HepG2 (cell line): ENCODE data around the gene F12. TPM values are rescaled to one million over a fixed set of nuclear protein-coding genes. Genes with fewer than 3 reads are reported as not detected.
A peak's percentile ranks its signal among the peaks of the same experiment; 100 is the strongest.

Experiments used
- ARHGAP35 ChIP-seq: sonication (generic); formaldehyde crosslinking; IDR thresholded peaks from 2 replicates; pipeline ENCODE4 v1.9.0; 2022; ENCODE audit warnings: mild to moderate bottlenecking, inconsistent platforms, moderate library complexity, missing genetic modification reagents, borderline replicate concordance
- ATAD3A ChIP-seq: sonication (generic); formaldehyde crosslinking; IDR thresholded peaks from 2 replicates; pipeline ENCODE4 v1.4.0; 2020; ENCODE audit warnings: missing genetic modification reagents
- ATF7 ChIP-seq, 2 experiments: fragments of 450-650 bp in 1 of 2; sonication (generic) in 1 of 2; formaldehyde crosslinking in 1 of 2; IDR thresholded peaks; 2 replicates each; pipeline versions ENCODE4 v1.4.0 to v1.6.1; 2016 to 2020; ENCODE audit warnings: antibody characterized with exemption in 1 of 2, mild to moderate bottlenecking in 1 of 2, missing genetic modification reagents in 1 of 2
- DR1 ChIP-seq: sonication (generic); formaldehyde crosslinking; IDR thresholded peaks from 2 replicates; pipeline ENCODE4 v1.8.0; 2021; ENCODE audit warnings: mild to moderate bottlenecking, missing genetic modification reagents, inconsistent platforms
- FOXJ3 ChIP-seq: sonication (generic); formaldehyde crosslinking; IDR thresholded peaks from 2 replicates; pipeline ENCODE4 v1.4.0; 2020; ENCODE audit warnings: missing genetic modification reagents, mild to moderate bottlenecking, borderline replicate concordance
- HNF1B ChIP-seq: sonication (generic); formaldehyde crosslinking; IDR thresholded peaks from 2 replicates; pipeline ENCODE4 v1.5.1; 2020; ENCODE audit warnings: mild to moderate bottlenecking, moderate library complexity, missing genetic modification reagents
- KDM1A ChIP-seq: IDR thresholded peaks from 2 replicates; pipeline ENCODE4 v1.6.1; 2016; ENCODE audit warnings: missing compliant biosample characterization
- LCORL ChIP-seq, 2 experiments: fragments of 450-650 bp in 1 of 2; sonication (generic) in 1 of 2; formaldehyde crosslinking in 1 of 2; IDR thresholded peaks; 2 replicates each; pipeline versions ENCODE4 v1.5.0 to v1.6.1; 2017 to 2020; ENCODE audit warnings: antibody characterized with exemption in 1 of 2, missing genetic modification reagents in 1 of 2
- MXI1 ChIP-seq: IDR thresholded peaks from 3 replicates; pipeline ENCODE4 v1.6.1; 2012; ENCODE audit warnings: low read depth, low read length, inconsistent platforms, borderline replicate concordance
- MYPOP ChIP-seq: sonication (generic); formaldehyde crosslinking; IDR thresholded peaks from 2 replicates; pipeline ENCODE4 v1.8.1; 2023; ENCODE audit warnings: mild to moderate bottlenecking, moderate library complexity, missing genetic modification reagents
- ONECUT2 ChIP-seq: sonication (generic); formaldehyde crosslinking; IDR thresholded peaks from 2 replicates; pipeline ENCODE4 v1.4.0; 2020; ENCODE audit warnings: missing genetic modification reagents
- STAG1 ChIP-seq: sonication (generic); formaldehyde crosslinking; IDR thresholded peaks from 2 replicates; pipeline ENCODE4 v1.4.0; 2020; ENCODE audit warnings: missing genetic modification reagents
- TEAD2 ChIP-seq: sonication (generic); formaldehyde crosslinking; IDR thresholded peaks from 2 replicates; pipeline ENCODE4 v1.9.0; 2021; ENCODE audit warnings: missing genetic modification reagents
- ZBTB7B ChIP-seq: sonication (generic); formaldehyde crosslinking; IDR thresholded peaks from 2 replicates; pipeline ENCODE4 v1.4.0; 2020; ENCODE audit warnings: missing genetic modification reagents
- ZMYM2 ChIP-seq: sonication (generic); formaldehyde crosslinking; IDR thresholded peaks from 2 replicates; pipeline ENCODE4 v1.8.0; 2022; ENCODE audit warnings: mild to moderate bottlenecking, missing genetic modification reagents
- ZNF121 ChIP-seq: sonication (generic); formaldehyde crosslinking; IDR thresholded peaks from 2 replicates; pipeline ENCODE4 v1.5.0; 2020; ENCODE audit warnings: mild to moderate bottlenecking, missing genetic modification reagents
- ZNF282 ChIP-seq: fragments of 450-650 bp; IDR thresholded peaks from 2 replicates; pipeline ENCODE4 v1.6.1; 2018; ENCODE audit not compliant: partially characterized antibody
- ZNF333 ChIP-seq: sonication (generic); formaldehyde crosslinking; IDR thresholded peaks from 2 replicates; pipeline ENCODE4 v1.4.0; 2020; ENCODE audit warnings: mild to moderate bottlenecking, missing genetic modification reagents, borderline replicate concordance
- ZNF350 ChIP-seq: sonication (generic); formaldehyde crosslinking; IDR thresholded peaks from 2 replicates; pipeline ENCODE4 v1.4.0; 2020; ENCODE audit warnings: mild to moderate bottlenecking, low read depth, missing genetic modification reagents, borderline replicate concordance
- ZNF619 ChIP-seq: sonication (generic); formaldehyde crosslinking; IDR thresholded peaks from 2 replicates; pipeline ENCODE4 v1.4.0; 2020; ENCODE audit warnings: mild to moderate bottlenecking, missing genetic modification reagents
- ZNF670 ChIP-seq: sonication (generic); formaldehyde crosslinking; IDR thresholded peaks from 2 replicates; pipeline ENCODE4 v1.8.0; 2022; ENCODE audit warnings: mild to moderate bottlenecking, missing genetic modification reagents, borderline replicate concordance
- ZNF7 ChIP-seq: IDR thresholded peaks from 2 replicates; pipeline ENCODE4 v1.6.1; 2016; ENCODE audit warnings: missing biosample characterization, missing genetic modification reagents
- ZNF792 ChIP-seq: IDR thresholded peaks from 2 replicates; pipeline ENCODE4 v1.6.1; 2016
- ZSCAN21 ChIP-seq: sonication (generic); formaldehyde crosslinking; IDR thresholded peaks from 2 replicates; pipeline ENCODE4 v1.8.0; 2022; ENCODE audit warnings: mild to moderate bottlenecking, missing genetic modification reagents, moderate library complexity, borderline replicate concordance
- ZSCAN25 ChIP-seq: sonication (generic); formaldehyde crosslinking; IDR thresholded peaks from 2 replicates; pipeline ENCODE4 v1.8.0; 2022; ENCODE audit warnings: mild to moderate bottlenecking, missing genetic modification reagents
- polyA plus RNA-seq, 8 experiments: library from polyadenylated mRNA; depleted of rRNA in 3 of 8; stranded (reverse) in 7 of 8; unstranded in 1 of 8; fragments of >200 nt; fragmentation: Illumina TruSeq in 4 of 8; extraction: Trizol in 4 of 8; gene quantifications; 2 replicates each; pipeline versions ENCODE4 v1.2.1 to v1.2.3, GENCODE V29; 2011 to 2016; ENCODE audit warnings: low read depth in 4 of 8, missing spikeins in 1 of 8, mixed read lengths in 1 of 8; ENCODE audit not compliant: insufficient read depth in 1 of 8
- total RNA-seq, 5 experiments: library from RNA; depleted of rRNA; stranded (reverse); fragments of >200 nt; fragmentation: Illumina TruSeq; extraction: Trizol; gene quantifications; 2 replicates each; pipeline ENCODE4 v1.2.3, GENCODE V29; 2016; ENCODE audit warnings: low read depth in 1 of 5
- TF ChIP-seq, protein P1 (sequence below): sonication (generic); formaldehyde crosslinking; IDR thresholded peaks from 2 replicates; pipeline ENCODE4 v1.5.0; 2020; ENCODE audit warnings: mild to moderate bottlenecking, missing genetic modification reagents

Gene F12
- total and polyA plus RNA-seq, 2 of the 13 experiments (the other 11 are each of a cell fraction or from before 2014, with no cell fraction given) = 2.5 to 3.0 TPM

DNA sequence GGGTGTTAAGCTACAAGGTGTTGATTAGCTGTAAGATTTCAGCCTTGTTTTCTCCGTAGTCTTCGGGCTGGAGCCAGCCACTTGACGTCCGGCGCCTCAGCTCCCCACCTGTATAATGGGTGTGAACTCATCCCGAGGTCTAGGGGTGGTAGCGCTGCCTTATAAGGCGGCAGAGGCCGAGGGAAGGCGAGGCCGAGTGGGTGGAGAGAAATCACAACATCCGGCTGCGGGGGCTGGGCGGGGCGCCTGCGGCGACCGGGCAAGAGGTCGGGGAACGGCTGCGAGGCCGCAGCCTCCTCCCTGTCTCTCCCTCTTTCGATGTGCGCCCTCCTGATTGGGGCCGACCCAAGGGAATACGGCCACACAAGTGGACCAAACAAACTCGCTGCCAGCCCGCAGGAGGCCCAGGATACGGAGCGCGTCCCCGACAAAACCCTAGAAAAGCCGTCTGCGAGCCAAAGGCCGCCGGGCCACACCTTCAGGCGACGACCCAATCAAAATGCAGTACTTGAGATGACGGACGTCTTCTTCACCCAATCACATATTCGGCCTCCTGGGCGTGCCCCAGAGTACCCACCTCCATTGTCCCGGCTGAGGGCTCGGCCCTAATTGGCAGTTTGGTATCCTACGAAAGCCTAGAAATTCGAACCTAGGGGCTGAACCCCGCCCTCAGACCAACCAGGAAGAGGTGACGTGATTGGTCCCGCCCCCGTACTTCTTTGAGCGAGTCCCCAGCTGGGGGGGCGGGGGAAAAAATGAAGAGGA is 16.6 kb upstream of the F12 start (continued):
- peak; percentile 17; the same call in 1 of the 2 replicates for TF ChIP-seq FOXJ3 (CRISPR knock-in tag)
- TF ChIP-seq STAG1 (CRISPR knock-in tag) = 0 out of 2 replicates have a peak, but pooled peaks have one; percentile 8
- TF ChIP-seq ZSCAN25 = 0 out of 2 replicates have a peak, but pooled peaks have one; percentile 23
- no peak for TF ChIP-seq ZNF282
- TF ChIP-seq HNF1B (CRISPR knock-in tag) = peak; percentile 70; the same call in 1 of the 2 replicates
- peak; percentile 97 for TF ChIP-seq ZMYM2
- TF ChIP-seq DR1 = 0 out of 2 replicates have a peak, but pooled peaks have one; percentile 50
- no peak for TF ChIP-seq ZNF121 (CRISPR knock-in tag)
- TF ChIP-seq ZNF333 (CRISPR knock-in tag) = 0 out of 2 replicates have a peak, but pooled peaks have one; percentile 34
- peak; percentile 26; the same call in 1 of the 3 replicates for TF ChIP-seq MXI1
- no peak for TF ChIP-seq TEAD2 (CRISPR knock-in tag)
- TF ChIP-seq ZNF350 (CRISPR knock-in tag) = peak; percentile 38; the same call in 1 of the 2 replicates
- TF ChIP-seq ZNF670 (CRISPR knock-in tag) = no peak
- TF ChIP-seq ONECUT2 (CRISPR knock-in tag) = no peak
- TF ChIP-seq LCORL (IDR thresholded peaks at IDR 0.05) = no peak
- TF ChIP-seq LCORL (CRISPR knock-in tag; IDR thresholded peaks at IDR 0.05) = no peak
- peak; percentile 52 for TF ChIP-seq MYPOP (CRISPR knock-in tag)
- peak; percentile 44; the same call in 1 of the 2 replicates for TF ChIP-seq ZSCAN21
- TF ChIP-seq ARHGAP35 (CRISPR knock-in tag) = peak; percentile 41; the same call in 1 of the 2 replicates
- no peak for TF ChIP-seq ATAD3A (CRISPR knock-in tag)
- peak; percentile 55 for TF ChIP-seq ZNF792 (CRISPR knock-in tag)
- TF ChIP-seq, protein P1, sequence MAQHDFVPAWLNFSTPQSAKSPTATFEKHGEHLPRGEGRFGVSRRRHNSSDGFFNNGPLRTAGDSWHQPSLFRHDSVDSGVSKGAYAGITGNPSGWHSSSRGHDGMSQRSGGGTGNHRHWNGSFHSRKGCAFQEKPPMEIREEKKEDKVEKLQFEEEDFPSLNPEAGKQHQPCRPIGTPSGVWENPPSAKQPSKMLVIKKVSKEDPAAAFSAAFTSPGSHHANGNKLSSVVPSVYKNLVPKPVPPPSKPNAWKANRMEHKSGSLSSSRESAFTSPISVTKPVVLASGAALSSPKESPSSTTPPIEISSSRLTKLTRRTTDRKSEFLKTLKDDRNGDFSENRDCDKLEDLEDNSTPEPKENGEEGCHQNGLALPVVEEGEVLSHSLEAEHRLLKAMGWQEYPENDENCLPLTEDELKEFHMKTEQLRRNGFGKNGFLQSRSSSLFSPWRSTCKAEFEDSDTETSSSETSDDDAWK = no peak
- TF ChIP-seq ZNF7 (CRISPR knock-in tag) = peak; percentile 84
- peak; percentile 98 for TF ChIP-seq KDM1A
- 0 out of 2 replicates have a peak, but pooled peaks have one; percentile 48 for TF ChIP-seq ZNF619 (CRISPR knock-in tag)
- peak; percentile 63; the same call in 1 of the 2 replicates for TF ChIP-seq ATF7 (IDR thresholded peaks at IDR 0.05)
- no peak for TF ChIP-seq ATF7 (CRISPR knock-in tag; IDR thresholded peaks at IDR 0.05)
- 0 out of 2 replicates have a peak, but pooled peaks have one; percentile 22 for TF ChIP-seq ZBTB7B (CRISPR knock-in tag)
